ENCODE measurements around the gene ITGAV. TPM values are rescaled to one million over a fixed set of nuclear protein-coding genes. Genes with fewer than 3 reads are reported as not detected.

ITGAV gene
- total RNA-seq, 4 donors from 2014 or later: 66.7 to 132 (median 87.2) TPM

DNA sequence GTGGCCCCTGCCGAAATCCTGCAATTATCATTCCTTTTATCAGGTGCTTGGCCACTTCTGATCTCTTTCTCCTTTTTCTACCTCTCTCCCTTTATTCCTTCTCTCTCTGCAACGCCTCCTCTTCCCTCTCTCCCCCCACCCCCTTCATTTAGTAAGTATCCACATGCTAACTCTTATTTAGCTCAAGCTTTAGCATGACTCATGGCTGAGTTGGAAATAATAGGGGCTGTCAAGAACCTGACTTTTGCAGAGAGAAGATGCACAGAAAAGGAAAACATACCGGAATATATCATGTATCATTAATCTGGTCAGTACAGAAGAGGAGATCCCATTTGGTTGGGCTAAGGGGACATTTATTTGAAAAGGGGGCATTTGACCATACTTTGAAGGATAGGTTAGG is 137.1 kb downstream of the ITGAV start:
- Histone ChIP-seq H3K27me3 (no peaks in the 10 kb centered on the region), H3K4me1 (no peaks in the 10 kb centered on the region), H3K36me3 (no peaks in the 10 kb centered on the region), H3K9me3 (no peaks in the 10 kb centered on the region), H3K4me3 (no peak overlapping the region), H3K27ac (no peak overlapping the region)
- WGBS: 79% methylated on average over 3 of the region's 3 CpGs
- DNase-seq (ENCODE audit: low spot score in 2 of 2): no peak
- TF ChIP-seq EP300 (IDR thresholded peaks at IDR 0.05) (no peak), POLR2AphosphoS5 (IDR thresholded peaks at IDR 0.05) (no peak), POLR2A (IDR thresholded peaks at IDR 0.05) (no peak)
- TF ChIP-seq, protein P1, sequence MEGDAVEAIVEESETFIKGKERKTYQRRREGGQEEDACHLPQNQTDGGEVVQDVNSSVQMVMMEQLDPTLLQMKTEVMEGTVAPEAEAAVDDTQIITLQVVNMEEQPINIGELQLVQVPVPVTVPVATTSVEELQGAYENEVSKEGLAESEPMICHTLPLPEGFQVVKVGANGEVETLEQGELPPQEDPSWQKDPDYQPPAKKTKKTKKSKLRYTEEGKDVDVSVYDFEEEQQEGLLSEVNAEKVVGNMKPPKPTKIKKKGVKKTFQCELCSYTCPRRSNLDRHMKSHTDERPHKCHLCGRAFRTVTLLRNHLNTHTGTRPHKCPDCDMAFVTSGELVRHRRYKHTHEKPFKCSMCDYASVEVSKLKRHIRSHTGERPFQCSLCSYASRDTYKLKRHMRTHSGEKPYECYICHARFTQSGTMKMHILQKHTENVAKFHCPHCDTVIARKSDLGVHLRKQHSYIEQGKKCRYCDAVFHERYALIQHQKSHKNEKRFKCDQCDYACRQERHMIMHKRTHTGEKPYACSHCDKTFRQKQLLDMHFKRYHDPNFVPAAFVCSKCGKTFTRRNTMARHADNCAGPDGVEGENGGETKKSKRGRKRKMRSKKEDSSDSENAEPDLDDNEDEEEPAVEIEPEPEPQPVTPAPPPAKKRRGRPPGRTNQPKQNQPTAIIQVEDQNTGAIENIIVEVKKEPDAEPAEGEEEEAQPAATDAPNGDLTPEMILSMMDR (IDR thresholded peaks at IDR 0.05): no peak

DNA sequence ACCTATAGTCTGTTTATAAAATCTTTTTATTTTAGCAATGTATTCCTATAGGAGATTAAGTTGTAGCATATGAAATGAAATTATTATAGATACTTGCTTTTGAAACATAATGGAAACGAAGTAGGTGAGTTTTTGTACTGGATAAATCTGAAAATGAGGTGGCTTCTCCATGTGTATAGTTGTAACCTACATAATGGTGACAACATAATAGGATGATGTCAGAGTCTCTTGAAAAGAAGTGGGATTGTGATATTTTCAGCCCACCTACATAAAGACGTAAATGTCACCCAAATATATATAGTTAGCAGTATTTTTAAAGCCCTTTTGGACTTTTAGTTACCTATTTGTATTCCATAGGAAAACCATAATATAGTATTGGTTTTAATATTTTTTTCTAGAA is 138.8 kb downstream of the ITGAV start:
- Histone ChIP-seq H3K4me1 (no peaks in the 10 kb centered on the region), H3K27me3 (no peaks in the 10 kb centered on the region), H3K36me3 (no peaks in the 10 kb centered on the region), H3K27ac (no peak overlapping the region), H3K4me3 (no peak overlapping the region), H3K9me3 (no peaks in the 10 kb centered on the region)
- DNase-seq (ENCODE audit: low spot score in 2 of 2): no peak
- 92% methylated on average over 2 of the region's 2 CpGs for WGBS
- TF ChIP-seq, protein P1 (IDR thresholded peaks at IDR 0.05): no peak
- no peak for TF ChIP-seq POLR2AphosphoS5 (IDR thresholded peaks at IDR 0.05)
- no peak for TF ChIP-seq POLR2A (IDR thresholded peaks at IDR 0.05)
- no peak for TF ChIP-seq EP300 (IDR thresholded peaks at IDR 0.05)

Other genes starting within 250 kb of the ITGAV start
- 10 to 100 TPM; 41.8 to 66.5 (median 51.4) TPM for gene ZC3H15, start 103.8 kb upstream of the ITGAV start, total RNA-seq
- 1 to 10 TPM; 3.4 to 6.4 (median 4.6) TPM for gene FAM171B, start 104.0 kb downstream of the ITGAV start, total RNA-seq

All from suprapubic skin (tissue), 4 donors.